SK-N-SH treated with all-trans-retinoic acid at 6 μM for 48 hours (cell line): ENCODE results near the gene CHMP6.

Experiments used
- SNAI2 ChIP-seq: fragments of 250-450 bp; sonication (Bioruptor Pico); IDR thresholded peaks from 2 replicates; pipeline ENCODE4 v1.5.0; 2020; ENCODE audit warnings: mild to moderate bottlenecking, moderate library complexity
- TOX ChIP-seq: fragments of 250-450 bp; sonication (Bioruptor Pico); IDR thresholded peaks from 2 replicates; pipeline ENCODE4 v1.8.0; 2021; ENCODE audit warnings: mild to moderate bottlenecking, moderate library complexity, borderline replicate concordance
- ZC3H10 ChIP-seq: fragments of 250-450 bp; sonication (Bioruptor Pico); IDR thresholded peaks from 2 replicates; pipeline ENCODE4 v1.5.1; 2021; ENCODE audit warnings: mild to moderate bottlenecking, moderate library complexity
- ZFP3 ChIP-seq: fragments of 250-450 bp; sonication (Bioruptor Pico); IDR thresholded peaks from 2 replicates; pipeline ENCODE4 v1.5.0; 2020; ENCODE audit warnings: mild to moderate bottlenecking, moderate library complexity
- ZFP30 ChIP-seq: fragments of 450-650 bp; formaldehyde crosslinking; IDR thresholded peaks from 2 replicates; pipeline ENCODE4 v1.5.0; 2022; ENCODE audit warnings: mild to moderate bottlenecking, moderate library complexity
- ZNF70 ChIP-seq: fragments of 450-650 bp; formaldehyde crosslinking; IDR thresholded peaks from 2 replicates; pipeline ENCODE4 v1.5.0; 2020; ENCODE audit warnings: mild to moderate bottlenecking, moderate library complexity
- ZNF8 ChIP-seq: fragments of 450-650 bp; formaldehyde crosslinking; IDR thresholded peaks from 2 replicates; pipeline ENCODE4 v1.5.0; 2020; ENCODE audit warnings: mild to moderate bottlenecking, moderate library complexity
- TF ChIP-seq, protein P1 (sequence below): fragments of 250-450 bp; sonication (Bioruptor Pico); IDR thresholded peaks from 2 replicates; pipeline ENCODE4 v1.8.0; 2020; ENCODE audit warnings: mild to moderate bottlenecking, moderate library complexity, borderline replicate concordance
- TF ChIP-seq, protein P2 (sequence below): fragments of 250-450 bp; sonication (Bioruptor Pico); IDR thresholded peaks from 2 replicates; pipeline ENCODE4 v1.5.1; 2021; ENCODE audit warnings: mild to moderate bottlenecking, moderate library complexity

DNA sequence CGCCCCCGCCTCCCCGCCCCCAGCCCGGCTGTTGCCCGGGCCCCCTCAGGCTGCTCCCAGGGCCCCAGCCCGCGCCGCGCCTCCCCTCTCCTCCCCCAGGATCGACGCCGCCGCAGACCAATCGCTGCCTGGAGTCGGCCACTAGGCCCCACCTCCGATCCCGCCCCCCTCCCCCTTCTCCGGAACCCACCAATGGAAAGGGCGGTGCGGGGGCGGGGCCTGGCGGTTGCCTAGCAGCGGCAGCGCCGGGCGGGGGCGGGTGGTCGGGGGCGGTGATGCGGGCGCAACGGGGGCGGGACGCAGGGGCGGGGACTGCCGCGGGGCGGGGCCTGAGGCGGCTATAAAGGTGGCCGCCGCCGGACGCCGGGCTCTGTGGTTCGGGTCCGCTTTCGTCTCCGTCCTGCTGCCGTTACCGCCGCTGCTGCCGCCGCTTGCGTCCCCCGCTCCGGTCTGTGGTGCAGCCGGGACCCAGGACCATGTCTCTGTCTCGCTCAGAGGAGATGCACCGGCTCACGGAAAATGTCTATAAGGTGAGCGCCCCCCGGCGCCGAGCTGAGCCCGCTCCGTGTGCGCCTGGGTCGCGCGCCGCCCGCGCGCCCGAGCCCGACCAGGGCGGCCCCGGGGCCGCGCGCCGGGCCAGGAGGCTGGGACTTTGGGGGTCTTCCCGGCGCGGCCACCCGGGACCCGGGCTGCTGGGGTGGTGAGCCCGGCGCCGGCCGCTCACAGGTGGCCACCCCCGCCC is 43.3 kb downstream of the CHMP6 start, which contains the start of gene BAIAP2:
- TF ChIP-seq, protein P1, sequence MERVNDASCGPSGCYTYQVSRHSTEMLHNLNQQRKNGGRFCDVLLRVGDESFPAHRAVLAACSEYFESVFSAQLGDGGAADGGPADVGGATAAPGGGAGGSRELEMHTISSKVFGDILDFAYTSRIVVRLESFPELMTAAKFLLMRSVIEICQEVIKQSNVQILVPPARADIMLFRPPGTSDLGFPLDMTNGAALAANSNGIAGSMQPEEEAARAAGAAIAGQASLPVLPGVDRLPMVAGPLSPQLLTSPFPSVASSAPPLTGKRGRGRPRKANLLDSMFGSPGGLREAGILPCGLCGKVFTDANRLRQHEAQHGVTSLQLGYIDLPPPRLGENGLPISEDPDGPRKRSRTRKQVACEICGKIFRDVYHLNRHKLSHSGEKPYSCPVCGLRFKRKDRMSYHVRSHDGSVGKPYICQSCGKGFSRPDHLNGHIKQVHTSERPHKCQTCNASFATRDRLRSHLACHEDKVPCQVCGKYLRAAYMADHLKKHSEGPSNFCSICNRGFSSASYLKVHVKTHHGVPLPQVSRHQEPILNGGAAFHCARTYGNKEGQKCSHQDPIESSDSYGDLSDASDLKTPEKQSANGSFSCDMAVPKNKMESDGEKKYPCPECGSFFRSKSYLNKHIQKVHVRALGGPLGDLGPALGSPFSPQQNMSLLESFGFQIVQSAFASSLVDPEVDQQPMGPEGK (CRISPR knock-in tag) = no peak
- no peak for TF ChIP-seq ZNF8 (CRISPR knock-in tag)
- no peak for TF ChIP-seq ZC3H10 (CRISPR knock-in tag)
- no peak for TF ChIP-seq ZFP3
- no peak for TF ChIP-seq ZFP30
- TF ChIP-seq, protein P2, sequence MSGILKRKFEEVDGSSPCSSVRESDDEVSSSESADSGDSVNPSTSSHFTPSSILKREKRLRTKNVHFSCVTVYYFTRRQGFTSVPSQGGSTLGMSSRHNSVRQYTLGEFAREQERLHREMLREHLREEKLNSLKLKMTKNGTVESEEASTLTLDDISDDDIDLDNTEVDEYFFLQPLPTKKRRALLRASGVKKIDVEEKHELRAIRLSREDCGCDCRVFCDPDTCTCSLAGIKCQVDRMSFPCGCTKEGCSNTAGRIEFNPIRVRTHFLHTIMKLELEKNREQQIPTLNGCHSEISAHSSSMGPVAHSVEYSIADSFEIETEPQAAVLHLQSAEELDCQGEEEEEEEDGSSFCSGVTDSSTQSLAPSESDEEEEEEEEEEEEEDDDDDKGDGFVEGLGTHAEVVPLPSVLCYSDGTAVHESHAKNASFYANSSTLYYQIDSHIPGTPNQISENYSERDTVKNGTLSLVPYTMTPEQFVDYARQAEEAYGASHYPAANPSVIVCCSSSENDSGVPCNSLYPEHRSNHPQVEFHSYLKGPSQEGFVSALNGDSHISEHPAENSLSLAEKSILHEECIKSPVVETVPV (CRISPR knock-in tag) = no peak
- no peak for TF ChIP-seq TOX (CRISPR knock-in tag)
- TF ChIP-seq SNAI2 (CRISPR knock-in tag) = no peak
- TF ChIP-seq ZNF70 = no peak
